Measurements from ENCODE around the gene MRTFA.

DNA sequence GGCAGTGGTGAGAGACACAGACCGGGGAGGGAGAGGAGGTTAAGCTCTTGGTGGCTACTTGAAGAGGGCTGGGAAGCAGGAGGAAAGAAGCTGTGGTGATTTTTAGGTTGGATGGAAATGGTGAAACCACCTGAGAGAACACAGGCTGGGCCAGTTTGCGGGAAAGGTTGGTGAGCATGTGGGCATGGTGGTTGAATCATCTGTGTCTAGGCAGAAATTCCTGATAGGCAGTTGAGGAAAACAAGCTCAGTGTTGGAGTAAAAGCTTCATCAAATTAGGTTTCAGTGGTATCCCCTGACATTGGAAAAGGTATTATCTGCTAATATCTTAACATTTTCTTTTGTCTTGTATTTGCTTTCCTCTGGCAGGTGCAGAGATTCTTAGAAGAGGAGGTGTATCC, 270.5 kb downstream of the MRTFA start:
- no peak for TF ChIP-seq EZH2phosphoT487 (conservative IDR thresholded peaks at IDR 0.05; ENCODE audit: low read length)
- TF ChIP-seq, protein P1, sequence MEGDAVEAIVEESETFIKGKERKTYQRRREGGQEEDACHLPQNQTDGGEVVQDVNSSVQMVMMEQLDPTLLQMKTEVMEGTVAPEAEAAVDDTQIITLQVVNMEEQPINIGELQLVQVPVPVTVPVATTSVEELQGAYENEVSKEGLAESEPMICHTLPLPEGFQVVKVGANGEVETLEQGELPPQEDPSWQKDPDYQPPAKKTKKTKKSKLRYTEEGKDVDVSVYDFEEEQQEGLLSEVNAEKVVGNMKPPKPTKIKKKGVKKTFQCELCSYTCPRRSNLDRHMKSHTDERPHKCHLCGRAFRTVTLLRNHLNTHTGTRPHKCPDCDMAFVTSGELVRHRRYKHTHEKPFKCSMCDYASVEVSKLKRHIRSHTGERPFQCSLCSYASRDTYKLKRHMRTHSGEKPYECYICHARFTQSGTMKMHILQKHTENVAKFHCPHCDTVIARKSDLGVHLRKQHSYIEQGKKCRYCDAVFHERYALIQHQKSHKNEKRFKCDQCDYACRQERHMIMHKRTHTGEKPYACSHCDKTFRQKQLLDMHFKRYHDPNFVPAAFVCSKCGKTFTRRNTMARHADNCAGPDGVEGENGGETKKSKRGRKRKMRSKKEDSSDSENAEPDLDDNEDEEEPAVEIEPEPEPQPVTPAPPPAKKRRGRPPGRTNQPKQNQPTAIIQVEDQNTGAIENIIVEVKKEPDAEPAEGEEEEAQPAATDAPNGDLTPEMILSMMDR (IDR thresholded peaks at IDR 0.05; ENCODE audit: insufficient read depth, low read length, poor library complexity, severe bottlenecking): no peak

All from SU-DHL-6 (cell line).